Neural crest cell (in vitro differentiated cells): ENCODE measurements around the gene TMED1. TPM values are rescaled to one million over a fixed set of nuclear protein-coding genes. Genes with fewer than 3 reads are reported as not detected.
A peak's percentile ranks its signal among the peaks of the same experiment; 100 is the strongest.

ENCODE experiments used
- DNase-seq: peaks from one replicate; pipeline ENCODE4 v3.0.0; 2021; ENCODE audit warnings: low read depth, mixed read lengths, low spot score
- H3K27ac Mint-ChIP-seq: one replicate; pipeline ENCODE4 v1.8.0; 2021; ENCODE audit warnings: mild to moderate bottlenecking, mixed read lengths; ENCODE audit not compliant: unreplicated experiment
- H3K27me3 Mint-ChIP-seq: 2 replicates; pipeline ENCODE4 v1.8.0; 2021; ENCODE audit warnings: low read depth, mild to moderate bottlenecking, mixed read lengths
- H3K36me3 Mint-ChIP-seq: 2 replicates; pipeline ENCODE4 v1.8.0; 2021; ENCODE audit warnings: low read depth, mild to moderate bottlenecking, mixed read lengths
- H3K4me1 Mint-ChIP-seq: 2 replicates; pipeline ENCODE4 v1.8.0; 2021; ENCODE audit warnings: mixed read lengths
- H3K4me3 Mint-ChIP-seq: one replicate; pipeline ENCODE4 v1.8.0; 2021; ENCODE audit warnings: mild to moderate bottlenecking, mixed read lengths
- H3K9me3 Mint-ChIP-seq: 2 replicates; pipeline ENCODE4 v1.8.0; 2021; ENCODE audit warnings: mixed read lengths
- total RNA-seq: library from RNA; stranded (reverse); gene quantifications from 2 replicates; pipeline ENCODE4 v1.2.1, GENCODE V29; 2021
- TF ChIP-seq, protein P1 (sequence below): fragments of 200-600 bp; sonication (generic); conservative IDR thresholded peaks from 2 replicates; pipeline ENCODE4 v1.5.0; 2021; ENCODE audit warnings: antibody characterized with exemption, mild to moderate bottlenecking

TMED1 gene
- total RNA-seq, 1 donor from 2014 or later = 30.9 TPM

GRCh38 chr19:10800488-10800887, 35.5 kb downstream of the TMED1 start:
- TF ChIP-seq, protein P1, sequence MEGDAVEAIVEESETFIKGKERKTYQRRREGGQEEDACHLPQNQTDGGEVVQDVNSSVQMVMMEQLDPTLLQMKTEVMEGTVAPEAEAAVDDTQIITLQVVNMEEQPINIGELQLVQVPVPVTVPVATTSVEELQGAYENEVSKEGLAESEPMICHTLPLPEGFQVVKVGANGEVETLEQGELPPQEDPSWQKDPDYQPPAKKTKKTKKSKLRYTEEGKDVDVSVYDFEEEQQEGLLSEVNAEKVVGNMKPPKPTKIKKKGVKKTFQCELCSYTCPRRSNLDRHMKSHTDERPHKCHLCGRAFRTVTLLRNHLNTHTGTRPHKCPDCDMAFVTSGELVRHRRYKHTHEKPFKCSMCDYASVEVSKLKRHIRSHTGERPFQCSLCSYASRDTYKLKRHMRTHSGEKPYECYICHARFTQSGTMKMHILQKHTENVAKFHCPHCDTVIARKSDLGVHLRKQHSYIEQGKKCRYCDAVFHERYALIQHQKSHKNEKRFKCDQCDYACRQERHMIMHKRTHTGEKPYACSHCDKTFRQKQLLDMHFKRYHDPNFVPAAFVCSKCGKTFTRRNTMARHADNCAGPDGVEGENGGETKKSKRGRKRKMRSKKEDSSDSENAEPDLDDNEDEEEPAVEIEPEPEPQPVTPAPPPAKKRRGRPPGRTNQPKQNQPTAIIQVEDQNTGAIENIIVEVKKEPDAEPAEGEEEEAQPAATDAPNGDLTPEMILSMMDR = no peak
- DNase-seq = no peak
- peaks cover 9% of the 10 kb centered on the region for H3K36me3 Mint-ChIP-seq
- H3K27ac Mint-ChIP-seq = peak overlapping the region; percentile 57
- H3K4me1 Mint-ChIP-seq = no peaks in the 10 kb centered on the region
- H3K27me3 Mint-ChIP-seq = no peaks in the 10 kb centered on the region
- H3K9me3 Mint-ChIP-seq = no peaks in the 10 kb centered on the region
- no peak overlapping the region for H3K4me3 Mint-ChIP-seq

- H3K4me3 Mint-ChIP-seq = no peak overlapping the region
- TF ChIP-seq, protein P1 = no peak
- no peaks in the 10 kb centered on the region for H3K4me1 Mint-ChIP-seq
- no peaks in the 10 kb centered on the region for H3K9me3 Mint-ChIP-seq
- H3K27me3 Mint-ChIP-seq = no peaks in the 10 kb centered on the region
- H3K36me3 Mint-ChIP-seq = no peaks in the 10 kb centered on the region
- DNase-seq = no peak
- no peak overlapping the region for H3K27ac Mint-ChIP-seq
Observed at GRCh38 chr19:10797541-10798256, 38.3 kb downstream of the TMED1 start.

GRCh38 chr19:10797078-10797477, 38.9 kb downstream of the TMED1 start:
- H3K4me3 Mint-ChIP-seq = no peak overlapping the region
- no peak for DNase-seq
- TF ChIP-seq, protein P1 = no peak
- H3K9me3 Mint-ChIP-seq = no peaks in the 10 kb centered on the region
- no peaks in the 10 kb centered on the region for H3K36me3 Mint-ChIP-seq
- peak overlapping the region; percentile 90 for H3K27ac Mint-ChIP-seq
- H3K4me1 Mint-ChIP-seq = no peaks in the 10 kb centered on the region
- no peaks in the 10 kb centered on the region for H3K27me3 Mint-ChIP-seq

DNA sequence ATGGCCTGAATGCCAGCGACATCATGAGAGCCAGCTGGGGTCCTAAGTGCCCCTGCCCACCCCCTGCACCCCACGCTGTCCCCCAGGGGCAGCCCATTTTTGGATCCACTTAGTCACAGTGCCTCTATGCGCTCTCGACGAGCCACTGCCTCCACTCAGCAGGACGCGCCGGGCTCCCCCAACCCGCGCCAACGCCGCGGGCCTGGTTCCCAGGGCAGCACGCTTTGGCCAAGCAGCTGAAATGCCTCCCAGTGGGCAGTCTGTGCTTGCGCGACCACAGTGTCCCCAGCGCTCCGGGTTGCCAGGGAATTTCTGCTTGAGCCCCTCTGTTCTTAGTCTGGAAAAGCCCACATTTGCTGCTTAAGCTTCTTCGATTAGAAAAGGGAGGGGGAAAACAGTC, 39.4 kb downstream of the TMED1 start:
- H3K9me3 Mint-ChIP-seq = no peaks in the 10 kb centered on the region
- no peak overlapping the region for H3K27ac Mint-ChIP-seq
- no peak for DNase-seq
- TF ChIP-seq, protein P1 = no peak
- H3K27me3 Mint-ChIP-seq = no peaks in the 10 kb centered on the region
- H3K4me3 Mint-ChIP-seq = no peak overlapping the region
- no peaks in the 10 kb centered on the region for H3K36me3 Mint-ChIP-seq
- H3K4me1 Mint-ChIP-seq = no peaks in the 10 kb centered on the region

DNA sequence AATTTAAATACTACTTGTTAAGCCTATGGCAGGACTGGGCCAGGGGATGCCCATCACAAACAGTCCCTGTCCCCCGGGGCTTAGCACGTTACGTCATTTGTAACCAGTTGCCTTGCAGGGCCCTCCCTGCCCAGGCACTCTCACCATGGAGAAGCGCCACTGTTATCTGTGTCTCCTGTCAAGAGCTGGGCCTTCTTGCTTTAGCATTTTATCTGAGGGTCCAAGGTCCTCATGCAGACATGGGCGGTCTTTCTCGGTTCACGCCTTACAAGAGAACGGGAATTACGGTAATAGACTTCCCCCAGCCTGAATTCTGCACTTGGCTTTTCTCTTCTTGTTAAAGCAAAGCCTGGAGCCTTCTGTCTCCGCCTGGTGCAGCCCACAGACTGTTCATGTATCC, 46.1 kb downstream of the TMED1 start:
- H3K27me3 Mint-ChIP-seq = no peaks in the 10 kb centered on the region
- TF ChIP-seq, protein P1 = no peak
- H3K4me1 Mint-ChIP-seq = no peaks in the 10 kb centered on the region
- H3K36me3 Mint-ChIP-seq = peaks cover 9% of the 10 kb centered on the region
- H3K27ac Mint-ChIP-seq = no peak overlapping the region
- H3K9me3 Mint-ChIP-seq = no peaks in the 10 kb centered on the region
- no peak for DNase-seq
- H3K4me3 Mint-ChIP-seq = no peak overlapping the region
